ENCODE measurements around the gene DTX3L.

DNA sequence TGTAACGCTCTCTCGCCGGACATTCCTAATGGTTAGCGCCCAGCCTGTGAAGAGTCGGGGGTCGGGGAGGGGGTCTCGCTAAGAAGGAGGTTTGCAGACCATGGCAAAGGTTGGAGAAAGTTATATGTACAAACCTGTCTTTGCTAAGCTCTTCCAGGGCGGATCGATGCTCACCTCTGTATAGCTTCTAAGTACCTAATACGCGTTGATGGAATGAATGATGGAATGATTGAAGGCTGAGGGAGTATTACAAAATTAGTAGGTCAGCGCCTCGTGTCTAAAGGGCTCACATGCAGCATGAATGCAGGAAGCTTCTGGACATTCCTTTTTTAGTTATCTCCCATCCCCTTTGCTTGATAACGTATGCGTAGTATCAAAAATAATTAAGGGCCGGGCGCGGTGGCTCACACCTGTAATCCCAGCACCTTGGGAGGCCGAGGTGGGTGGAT lies 49.1 kb upstream of the DTX3L start:
- TF ChIP-seq EZH2 (IDR thresholded peaks at IDR 0.05) = no peak
- TF ChIP-seq POLR2AphosphoS5 (IDR thresholded peaks at IDR 0.05; ENCODE audit: borderline replicate concordance, low read depth, low read length) = no peak
- no peak for TF ChIP-seq FOXP2 (optimal IDR thresholded peaks at IDR 0.05; ENCODE audit: control extremely low read depth, extremely low read length, insufficient read depth)

Data from SK-N-MC (cell line).